SK-N-SH treated with all-trans-retinoic acid at 6 μM for 48 hours (cell line): ENCODE measurements around the gene EVX2.

Experiments
- ARNTL ChIP-seq: fragments of 450-650 bp; formaldehyde crosslinking; IDR thresholded peaks from 2 replicates; pipeline ENCODE4 v1.5.0; 2020; ENCODE audit warnings: low read depth, mild to moderate bottlenecking, moderate library complexity, borderline replicate concordance
- CREB5 ChIP-seq: fragments of 250-450 bp; sonication (Bioruptor Pico); IDR thresholded peaks from 2 replicates; pipeline ENCODE4 v1.5.1; 2020; ENCODE audit warnings: low read depth, mild to moderate bottlenecking, moderate library complexity
- CSDC2 ChIP-seq: fragments of 250-450 bp; sonication (Bioruptor Pico); IDR thresholded peaks from 2 replicates; pipeline ENCODE4 v1.5.0; 2020; ENCODE audit warnings: mild to moderate bottlenecking, moderate library complexity
- GLIS3 ChIP-seq: fragments of 250-450 bp; sonication (Bioruptor Pico); IDR thresholded peaks from 2 replicates; pipeline ENCODE4 v1.5.0; 2020; ENCODE audit warnings: mild to moderate bottlenecking, moderate library complexity
- ISL1 ChIP-seq: fragments of 250-450 bp; sonication (Bioruptor Pico); IDR thresholded peaks from 2 replicates; pipeline ENCODE4 v2.1.2; 2022; ENCODE audit warnings: mild to moderate bottlenecking, moderate library complexity
- PATZ1 ChIP-seq: fragments of 250-450 bp; sonication (Bioruptor Pico); IDR thresholded peaks from 2 replicates; pipeline ENCODE4 v1.8.0; 2020; ENCODE audit warnings: mild to moderate bottlenecking, moderate library complexity, borderline replicate concordance
- POU6F1 ChIP-seq: fragments of 250-450 bp; sonication (Bioruptor Pico); IDR thresholded peaks from 2 replicates; pipeline ENCODE4 v1.8.0; 2021; ENCODE audit warnings: low read depth, mild to moderate bottlenecking, moderate library complexity, borderline replicate concordance
- RARB ChIP-seq: fragments of 250-450 bp; sonication (Bioruptor Pico); IDR thresholded peaks from 2 replicates; pipeline ENCODE4 v1.8.0; 2021; ENCODE audit warnings: mild to moderate bottlenecking, moderate library complexity
- TCF4 ChIP-seq: fragments of 250-450 bp; sonication (Bioruptor Pico); IDR thresholded peaks from 2 replicates; pipeline ENCODE4 v1.8.0; 2021; ENCODE audit warnings: mild to moderate bottlenecking, moderate library complexity, borderline replicate concordance
- ZFP3 ChIP-seq: fragments of 250-450 bp; sonication (Bioruptor Pico); IDR thresholded peaks from 2 replicates; pipeline ENCODE4 v1.5.0; 2020; ENCODE audit warnings: mild to moderate bottlenecking, moderate library complexity
- ZNF565 ChIP-seq: fragments of 450-650 bp; formaldehyde crosslinking; conservative IDR thresholded peaks from 2 replicates; pipeline ENCODE4 v1.5.0; 2020; ENCODE audit warnings: low read depth, mild to moderate bottlenecking, moderate library complexity

GRCh38 chr2:176087330-176088047 is 3.7 kb upstream of the EVX2 start:
- no peak for TF ChIP-seq PATZ1
- no peak for TF ChIP-seq CSDC2 (CRISPR knock-in tag)
- TF ChIP-seq GLIS3 (CRISPR knock-in tag), result no peak
- TF ChIP-seq TCF4, result no peak
- TF ChIP-seq ZFP3, result no peak
- TF ChIP-seq ZNF565 (CRISPR knock-in tag), result no peak
- no peak for TF ChIP-seq CREB5
- TF ChIP-seq ISL1 (CRISPR knock-in tag), result no peak
- TF ChIP-seq RARB (CRISPR knock-in tag), result no peak
- no peak for TF ChIP-seq POU6F1 (CRISPR knock-in tag)
- TF ChIP-seq ARNTL, result no peak
